Activated CD8-positive, alpha-beta memory T cell treated with anti-CD3 and anti-CD28 coated beads for 24 hours (primary cell): ENCODE measurements around the gene NCKAP1.
"Not testable (repeated sequence)": the region's sequence is repeated elsewhere in the genome, so short reads cannot be mapped to it uniquely, and the experiment has no call there.

ENCODE experiments used
- DNase-seq: peaks from one replicate; pipeline ENCODE4 v3.0.0-alpha.2; 2020

The NCKAP1 gene, protein sequence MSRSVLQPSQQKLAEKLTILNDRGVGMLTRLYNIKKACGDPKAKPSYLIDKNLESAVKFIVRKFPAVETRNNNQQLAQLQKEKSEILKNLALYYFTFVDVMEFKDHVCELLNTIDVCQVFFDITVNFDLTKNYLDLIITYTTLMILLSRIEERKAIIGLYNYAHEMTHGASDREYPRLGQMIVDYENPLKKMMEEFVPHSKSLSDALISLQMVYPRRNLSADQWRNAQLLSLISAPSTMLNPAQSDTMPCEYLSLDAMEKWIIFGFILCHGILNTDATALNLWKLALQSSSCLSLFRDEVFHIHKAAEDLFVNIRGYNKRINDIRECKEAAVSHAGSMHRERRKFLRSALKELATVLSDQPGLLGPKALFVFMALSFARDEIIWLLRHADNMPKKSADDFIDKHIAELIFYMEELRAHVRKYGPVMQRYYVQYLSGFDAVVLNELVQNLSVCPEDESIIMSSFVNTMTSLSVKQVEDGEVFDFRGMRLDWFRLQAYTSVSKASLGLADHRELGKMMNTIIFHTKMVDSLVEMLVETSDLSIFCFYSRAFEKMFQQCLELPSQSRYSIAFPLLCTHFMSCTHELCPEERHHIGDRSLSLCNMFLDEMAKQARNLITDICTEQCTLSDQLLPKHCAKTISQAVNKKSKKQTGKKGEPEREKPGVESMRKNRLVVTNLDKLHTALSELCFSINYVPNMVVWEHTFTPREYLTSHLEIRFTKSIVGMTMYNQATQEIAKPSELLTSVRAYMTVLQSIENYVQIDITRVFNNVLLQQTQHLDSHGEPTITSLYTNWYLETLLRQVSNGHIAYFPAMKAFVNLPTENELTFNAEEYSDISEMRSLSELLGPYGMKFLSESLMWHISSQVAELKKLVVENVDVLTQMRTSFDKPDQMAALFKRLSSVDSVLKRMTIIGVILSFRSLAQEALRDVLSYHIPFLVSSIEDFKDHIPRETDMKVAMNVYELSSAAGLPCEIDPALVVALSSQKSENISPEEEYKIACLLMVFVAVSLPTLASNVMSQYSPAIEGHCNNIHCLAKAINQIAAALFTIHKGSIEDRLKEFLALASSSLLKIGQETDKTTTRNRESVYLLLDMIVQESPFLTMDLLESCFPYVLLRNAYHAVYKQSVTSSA

DNA sequence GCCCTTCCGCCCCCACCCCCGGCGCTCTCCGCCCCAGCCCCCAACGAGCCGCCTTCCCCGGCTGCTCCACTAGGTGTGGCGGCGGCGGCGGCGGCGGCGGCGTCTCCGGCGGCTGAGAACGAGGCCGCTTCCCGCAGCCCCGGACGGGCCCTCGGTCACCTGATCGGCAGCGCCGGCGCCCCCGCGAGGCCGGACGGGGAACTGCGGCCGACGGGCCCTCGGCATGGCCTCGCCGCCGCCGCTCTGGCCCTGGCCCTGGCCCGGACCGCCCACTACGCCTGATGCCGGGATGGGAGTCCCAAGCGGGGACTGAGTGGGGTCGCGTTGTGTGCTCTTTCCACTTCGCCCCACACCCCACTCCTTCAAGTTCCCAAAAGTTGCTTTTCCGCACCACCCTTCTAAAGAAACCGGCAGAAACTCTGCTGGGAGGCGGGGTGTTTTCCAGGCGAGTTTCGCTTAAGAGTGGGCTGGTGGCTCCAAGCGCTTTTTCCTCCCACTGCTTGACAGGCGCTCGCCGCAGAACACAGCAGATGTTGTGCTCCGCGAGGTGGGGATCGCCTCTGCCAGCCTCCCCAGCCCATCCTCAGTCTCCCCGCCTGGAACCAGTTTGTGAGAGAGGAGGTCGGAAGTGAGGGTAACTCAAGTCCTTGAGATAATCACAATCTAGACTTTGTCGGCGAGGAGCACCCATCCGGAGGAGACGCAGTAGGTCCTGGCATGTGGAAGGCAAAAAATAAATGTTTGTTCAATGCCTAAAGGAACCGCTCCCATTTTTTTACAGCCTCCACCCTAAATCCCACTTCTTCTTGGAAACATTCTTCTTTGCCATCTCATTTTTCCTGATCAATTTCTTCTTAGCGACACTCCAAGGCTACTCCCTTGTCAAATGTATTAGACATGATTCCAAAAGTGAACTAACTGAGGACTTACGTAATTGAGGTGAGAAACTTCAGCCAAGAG, at the start of gene NCKAP1:
NCKAP1 (minus strand) TSS at position 117 of the 960 bp plus-strand sequence. CDS start 358 bp downstream, outside the sequence.
- peak; percentile 92 for DNase-seq

DNA sequence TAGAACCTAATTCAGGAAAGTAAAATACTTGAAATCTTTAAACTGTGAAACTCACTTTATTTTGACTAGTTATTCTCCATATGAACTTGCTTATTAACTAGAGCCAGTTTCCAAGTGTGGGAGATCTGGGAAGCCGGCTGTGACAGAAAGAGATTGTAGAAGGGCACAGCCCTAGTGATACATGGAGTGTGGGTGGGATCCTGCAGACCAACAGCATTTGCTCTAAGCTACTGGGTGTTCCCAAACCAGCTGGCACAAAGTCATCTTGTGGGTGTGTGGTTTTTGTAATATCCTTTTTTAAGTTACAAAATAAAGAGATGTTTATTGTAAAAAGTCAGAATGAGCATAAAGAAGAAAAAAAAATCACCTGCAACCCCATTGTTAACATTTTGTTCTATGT, 43.7 kb upstream of the NCKAP1 start:
- DNase-seq, result no peak

DNA sequence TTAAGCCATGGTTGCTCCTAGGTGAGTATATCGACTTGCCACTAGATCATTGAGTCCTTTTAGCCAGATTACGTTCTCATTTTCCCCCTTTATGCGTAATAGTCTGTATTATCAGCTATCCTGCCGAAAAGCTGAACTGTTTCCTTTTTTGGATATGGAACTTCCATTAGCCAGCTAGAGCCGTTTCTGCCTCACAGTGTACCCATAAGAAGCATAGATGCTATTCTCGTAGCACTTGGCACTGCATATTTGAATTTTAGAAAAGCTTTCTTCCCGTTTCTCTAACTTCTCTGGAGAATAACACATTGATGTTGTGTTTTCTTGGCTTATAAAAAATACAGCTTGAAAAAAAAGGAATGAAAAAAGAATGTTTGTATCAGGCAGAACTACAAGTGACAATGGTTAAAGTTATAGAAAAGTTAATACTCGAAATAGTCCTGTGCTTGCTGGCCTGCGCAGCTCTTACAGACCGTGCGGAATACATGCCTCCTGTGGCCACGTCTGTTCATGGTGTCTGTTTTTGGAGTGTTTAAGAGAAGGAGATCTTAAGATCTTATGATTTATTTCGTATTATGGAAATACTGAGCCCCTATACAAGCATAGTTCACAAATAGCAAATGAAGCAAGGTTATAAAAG, 41.0 kb upstream of the NCKAP1 start:
- no peak for DNase-seq

DNA sequence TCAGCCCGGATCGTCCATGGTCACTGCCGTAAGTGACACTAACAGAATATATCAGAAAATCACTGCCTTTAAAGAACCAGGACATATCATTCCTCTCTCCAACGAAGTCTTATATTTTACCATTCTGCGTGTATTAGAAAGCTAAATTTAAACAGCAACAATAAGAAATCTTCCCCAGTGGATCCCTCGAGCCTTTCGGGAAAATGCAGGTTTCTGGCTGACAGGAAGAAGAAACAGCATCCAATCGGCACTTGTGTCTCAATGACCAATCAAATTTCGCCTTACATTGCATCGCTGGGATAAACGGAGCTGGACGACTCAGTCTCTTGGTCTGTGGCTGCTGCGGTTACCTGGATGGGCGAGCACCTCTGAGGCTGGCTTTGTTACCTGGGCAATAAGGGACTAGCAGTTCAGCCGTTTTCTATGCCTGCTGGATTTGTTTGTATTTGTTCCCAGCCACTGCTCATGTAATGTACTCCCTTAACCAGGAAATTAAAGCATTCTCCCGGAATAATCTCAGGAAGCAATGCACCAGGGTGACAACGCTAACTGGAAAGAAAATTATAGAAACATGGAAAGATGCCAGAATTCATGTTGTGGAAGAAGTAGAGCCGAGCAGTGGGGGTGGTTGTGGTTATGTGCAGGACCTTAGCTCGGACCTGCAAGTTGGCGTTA, 40.3 kb upstream of the NCKAP1 start, which contains the start of gene DUSP19:
DUSP19 (plus strand) TSS at position 284 of the 675 bp plus-strand sequence; CDS start at position 471, 187 bp downstream.
- peak; percentile 97 for DNase-seq

DNA sequence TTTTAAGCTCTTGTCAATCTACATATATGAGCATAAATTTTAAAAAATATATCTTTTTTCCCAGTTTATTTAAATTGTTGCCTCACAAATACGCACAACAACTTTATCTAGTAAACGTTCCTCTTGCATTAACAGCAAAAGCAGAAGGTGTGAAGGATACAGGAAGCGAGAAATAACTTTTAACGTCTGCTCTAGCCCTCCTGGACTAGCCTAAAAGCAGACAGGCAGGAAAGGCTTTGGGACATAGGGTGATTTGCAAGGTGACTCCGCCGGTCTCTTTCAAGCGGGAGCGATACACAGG, 39.9 kb upstream of the NCKAP1 start:
- no peak for DNase-seq

DNA sequence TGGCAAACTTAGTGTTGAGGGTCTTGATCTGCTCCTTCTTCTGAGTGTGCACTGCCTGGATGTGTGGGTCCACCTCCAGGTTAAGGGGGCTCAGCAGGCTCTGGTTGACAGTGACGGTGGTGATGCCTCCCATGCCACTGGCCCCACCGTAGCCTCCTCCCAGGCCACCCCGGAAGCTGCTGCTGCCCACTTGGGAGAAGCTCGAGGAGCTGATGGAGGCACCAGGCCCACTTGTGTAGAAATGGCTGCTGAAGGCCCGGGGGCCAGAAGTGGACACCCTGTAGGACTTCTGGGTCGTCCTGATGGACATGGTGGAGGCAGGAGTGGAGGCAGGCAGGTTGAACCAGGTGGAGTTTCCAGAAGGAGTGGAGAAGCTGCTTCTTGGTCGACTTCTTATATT, 33.9 kb upstream of the NCKAP1 start:
- DNase-seq, result no peak

DNA sequence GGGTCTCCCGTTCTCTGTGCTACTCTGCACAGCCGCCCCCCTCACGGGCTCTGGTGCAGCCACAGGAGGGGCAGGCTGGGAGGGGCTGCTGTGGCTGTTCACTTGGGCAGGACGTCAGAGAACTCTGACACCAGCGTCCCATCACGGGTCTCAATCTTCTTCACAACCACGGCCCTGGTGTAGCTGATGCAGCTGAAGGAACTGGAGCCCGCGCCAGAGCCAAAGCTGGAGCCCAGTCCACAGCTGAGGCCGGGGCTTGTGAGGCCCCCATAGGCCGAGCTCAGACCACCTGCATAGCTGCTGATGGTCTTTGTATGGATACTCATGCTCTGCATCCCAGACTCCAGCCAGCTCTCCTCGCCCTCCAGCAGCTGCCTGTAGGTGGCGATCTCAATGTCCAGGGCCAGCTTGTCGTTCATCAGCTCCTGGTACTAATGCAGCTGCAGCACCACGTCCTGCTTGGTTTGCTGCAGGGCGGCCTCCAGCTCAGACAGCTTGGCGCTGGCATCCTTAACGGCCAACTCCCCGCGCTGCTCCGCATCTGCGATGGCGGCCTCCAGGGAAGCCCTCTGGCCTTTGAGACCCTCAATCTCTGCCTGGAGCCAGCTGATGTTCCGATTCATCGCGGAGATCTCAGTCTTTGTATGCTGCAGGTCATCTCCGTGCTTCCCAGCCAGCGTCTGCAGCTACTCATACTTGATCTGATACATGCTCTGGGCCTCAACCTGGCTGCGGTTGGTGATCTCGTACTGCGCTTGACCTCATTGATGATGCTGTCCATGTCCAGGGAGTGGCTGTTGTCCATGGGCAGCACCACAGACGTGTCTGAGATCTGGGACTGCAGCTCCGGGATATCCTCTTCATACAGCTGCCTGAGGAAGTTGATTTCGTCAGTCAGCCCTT, 32.9 kb upstream of the NCKAP1 start:
- DNase-seq, result no peak

DNA sequence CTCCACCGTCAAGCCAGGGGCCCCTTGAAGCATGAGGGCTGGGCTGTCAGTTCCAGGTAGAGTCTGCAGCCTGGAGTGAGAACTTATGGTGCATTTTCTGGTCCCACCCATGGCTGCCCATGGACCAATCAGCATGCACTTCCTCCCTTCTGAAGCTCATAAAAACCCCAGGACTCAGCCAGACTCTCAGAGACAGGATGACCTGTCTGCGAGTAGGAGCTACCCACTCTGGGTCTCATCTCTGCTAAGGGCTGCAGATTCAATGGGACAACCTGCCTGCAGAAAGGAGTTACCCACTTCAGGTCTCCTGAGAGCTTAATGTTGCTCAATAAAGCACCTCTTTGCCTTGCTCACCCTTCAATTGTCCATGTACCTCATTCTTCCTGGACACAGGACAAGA, 30.9 kb upstream of the NCKAP1 start:
- DNase-seq, result no peak

DNA sequence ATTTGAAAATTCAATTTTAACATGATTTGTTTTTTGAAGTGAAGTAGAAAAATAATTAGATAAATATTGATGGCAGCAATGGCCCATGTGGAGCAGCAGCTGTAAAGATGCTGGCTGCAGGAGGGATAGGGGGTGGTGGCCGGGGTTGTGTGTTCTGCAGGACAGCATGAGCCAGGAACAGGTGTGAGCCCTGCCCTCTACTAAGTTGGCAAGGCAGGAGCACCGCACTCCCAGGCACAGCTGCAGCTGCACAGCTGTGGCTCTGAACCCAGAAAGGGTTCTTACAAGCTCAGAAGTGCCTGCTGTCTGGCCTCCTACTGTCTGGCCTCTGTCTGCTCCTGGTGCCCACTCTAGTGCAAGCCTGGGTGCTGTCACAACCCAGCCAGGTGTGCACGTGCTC, 30.3 kb upstream of the NCKAP1 start:
- no peak for DNase-seq

DNA sequence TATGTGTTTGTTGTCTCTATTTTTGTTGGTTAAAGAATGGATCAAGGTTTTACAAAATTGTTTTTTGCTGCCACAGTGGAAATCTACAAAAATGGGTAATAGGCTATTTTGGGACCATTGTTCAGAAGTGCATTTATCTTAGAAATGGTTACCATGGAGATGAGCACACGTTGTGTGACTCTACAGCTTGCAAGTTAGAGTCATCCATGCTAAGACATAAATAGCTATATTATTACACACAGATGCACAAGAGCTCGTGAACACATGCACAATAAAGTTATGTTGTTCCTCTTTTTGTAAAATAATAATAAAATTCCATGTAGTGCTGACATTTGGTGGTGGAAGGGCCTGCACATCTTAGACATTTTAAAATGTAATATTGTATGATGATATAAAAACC, 24.8 kb upstream of the NCKAP1 start:
- no peak for DNase-seq

DNA sequence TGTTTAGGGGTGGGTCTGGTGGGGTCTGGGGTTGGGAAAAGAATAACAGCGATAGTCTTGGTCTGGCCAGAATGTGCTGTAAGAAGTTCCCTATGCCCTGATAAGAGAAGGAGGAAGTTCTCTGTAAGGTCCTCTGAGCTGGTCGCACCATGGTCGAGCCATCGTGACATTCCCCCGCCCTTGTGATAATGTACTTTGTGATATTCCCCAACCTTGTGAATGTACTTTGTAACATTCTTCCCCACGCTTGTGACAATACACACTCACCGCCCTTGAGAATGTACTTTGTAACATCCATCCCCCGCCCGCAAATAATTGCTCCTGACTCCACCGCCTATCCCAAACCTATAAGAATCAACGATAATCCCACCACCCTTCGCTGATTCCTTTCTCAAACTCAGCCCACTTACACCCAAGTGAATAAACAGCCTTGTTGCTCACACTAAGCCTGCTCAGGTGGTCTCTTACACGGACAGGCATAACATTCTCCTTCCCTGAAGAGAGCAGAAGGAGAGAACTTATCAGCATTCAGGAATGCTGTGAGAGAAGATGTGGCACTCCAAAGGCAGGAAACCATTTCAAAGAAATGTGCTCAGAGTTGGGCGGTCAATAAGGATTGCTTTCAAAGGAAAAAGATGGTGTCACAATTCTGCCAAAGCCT, 22.4 kb upstream of the NCKAP1 start:
- DNase-seq, result no peak

DNA sequence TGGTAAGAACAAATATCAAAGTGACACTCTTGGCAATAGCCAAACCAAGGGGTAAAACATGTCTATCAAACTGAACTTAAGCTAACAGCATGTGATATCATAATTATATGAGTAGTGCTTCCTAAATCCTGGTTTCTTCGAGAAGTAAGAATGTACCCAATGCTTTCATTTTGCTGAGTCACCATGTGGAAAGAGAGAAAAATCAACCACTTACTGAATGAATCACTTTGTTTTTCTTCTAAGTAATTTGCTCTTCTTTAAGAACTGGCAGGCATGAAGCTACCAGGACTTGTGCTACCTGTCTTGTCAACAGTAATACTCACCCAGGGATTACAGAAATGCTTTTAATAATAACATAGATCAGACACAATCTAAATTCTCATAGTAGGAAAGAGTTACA, 21.3 kb upstream of the NCKAP1 start:
- no peak for DNase-seq

DNA sequence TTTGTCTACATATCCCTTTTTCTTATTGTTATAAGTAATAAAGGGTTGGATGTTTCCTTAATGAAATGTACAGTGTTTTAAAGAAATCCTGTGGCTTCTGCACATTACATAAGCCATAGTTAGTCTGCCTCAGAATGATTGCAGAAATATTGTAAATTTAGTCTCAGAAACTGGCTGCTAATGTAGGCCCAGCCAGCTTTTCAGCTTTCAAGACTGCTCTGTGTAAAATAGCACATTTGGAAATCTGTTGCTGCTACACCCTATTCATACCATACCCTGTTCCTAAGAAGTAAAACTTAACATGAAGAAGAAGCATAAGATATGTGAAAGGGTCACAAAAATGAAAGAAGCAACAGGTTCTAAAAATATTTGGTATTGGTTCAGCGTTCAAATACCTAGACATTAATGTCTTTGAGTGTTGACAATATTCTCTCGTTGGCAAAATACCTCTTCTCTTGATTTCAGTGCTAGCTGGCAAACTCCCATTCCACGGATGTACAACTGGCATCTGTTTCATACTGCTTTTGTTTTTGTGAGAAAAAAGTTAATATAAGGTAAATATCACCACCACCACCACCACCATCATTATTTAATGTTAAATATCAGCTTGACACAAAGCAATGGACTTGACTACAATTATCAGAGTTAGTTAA, 19.2 kb upstream of the NCKAP1 start:
- DNase-seq, result no peak

DNA sequence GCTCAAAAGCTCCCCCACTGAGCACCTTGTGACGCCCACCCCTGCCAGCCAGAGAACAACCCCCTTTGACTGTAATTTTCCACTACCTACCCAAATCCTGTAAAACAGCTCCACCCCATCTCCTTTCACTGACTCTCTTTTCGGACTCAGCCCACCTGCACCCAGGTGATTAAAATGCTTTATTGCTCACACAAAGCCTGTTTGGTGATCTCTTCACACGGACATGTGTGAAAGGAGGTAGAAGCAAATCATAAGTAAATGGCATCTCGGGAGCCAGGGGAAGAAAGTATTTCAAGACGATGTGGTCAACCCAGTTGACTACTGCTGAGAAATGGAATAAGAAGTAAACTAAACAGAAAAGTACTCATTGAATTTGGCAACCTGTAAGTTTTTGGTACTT, 11.2 kb upstream of the NCKAP1 start:
- no peak for DNase-seq

DNA sequence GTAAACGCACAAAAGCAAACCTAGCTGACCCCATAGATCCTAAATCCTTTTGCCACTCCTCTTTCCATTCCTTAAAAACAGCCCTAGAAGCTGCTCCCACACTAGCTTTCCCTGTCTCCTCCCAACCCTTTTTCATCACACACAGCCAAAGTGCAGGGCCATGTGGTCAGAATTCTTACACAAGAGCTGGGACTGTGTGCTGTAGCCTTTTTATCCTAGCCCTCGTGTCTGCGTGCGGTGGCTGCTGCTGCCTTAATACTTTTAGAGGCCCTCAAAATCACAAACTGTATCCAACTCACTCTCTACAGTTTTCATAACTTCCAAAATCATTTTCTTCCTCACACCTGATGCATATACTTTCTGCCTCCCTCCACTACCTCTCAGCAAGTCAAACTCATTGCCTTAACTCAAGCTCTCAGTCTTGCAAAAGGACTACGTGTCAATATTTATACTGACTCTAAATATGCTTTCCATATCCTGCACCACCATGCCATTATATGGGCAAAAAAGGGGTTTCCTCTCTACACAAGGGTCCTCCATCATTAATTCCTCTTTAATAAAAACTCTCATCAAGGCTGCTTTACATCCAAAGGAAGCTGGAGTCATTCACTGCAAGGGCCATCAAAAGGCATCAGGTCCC, 9.3 kb upstream of the NCKAP1 start:
- not testable (repeated sequence) for DNase-seq

DNA sequence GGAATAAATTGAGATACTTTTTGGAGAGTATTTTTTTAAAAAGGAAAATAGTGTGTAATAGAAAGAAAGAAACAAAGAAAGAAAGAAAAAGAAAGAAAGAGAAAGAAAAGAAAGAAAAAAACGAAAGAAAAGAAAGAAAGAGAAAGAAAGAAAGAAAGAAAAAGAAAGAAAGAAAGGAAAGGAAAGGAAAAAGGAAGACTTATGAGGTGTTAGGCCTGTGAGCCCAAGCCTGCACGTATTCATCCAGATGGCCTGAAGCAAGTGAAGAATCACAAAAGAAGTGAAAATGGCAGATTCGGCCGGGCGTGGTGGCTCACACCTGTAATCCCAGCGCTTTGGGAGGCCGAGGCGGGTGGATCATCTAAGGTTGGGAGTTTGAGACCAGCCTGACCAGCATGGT, 5.3 kb upstream of the NCKAP1 start:
- DNase-seq, result not testable (repeated sequence)

DNA sequence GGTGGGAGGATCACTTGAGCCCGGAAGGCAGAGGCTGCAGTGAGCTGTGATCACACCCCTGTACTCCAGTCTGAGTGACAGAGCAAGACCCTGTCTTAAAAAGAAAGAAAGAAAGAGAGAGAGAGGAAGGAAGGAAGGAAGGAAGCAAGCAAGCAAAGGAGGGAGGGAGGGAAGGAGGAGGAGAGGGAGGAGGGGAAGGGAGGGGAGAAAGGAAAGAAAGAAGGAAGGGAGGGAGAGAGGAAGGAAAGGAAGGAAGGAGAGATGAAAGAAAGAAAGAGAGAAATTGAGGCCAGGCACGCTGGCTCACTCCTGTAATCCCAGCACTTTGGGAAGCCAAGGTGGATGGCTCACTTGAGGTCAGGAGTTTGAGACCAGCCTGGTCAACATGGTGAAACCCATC, 2.3 kb upstream of the NCKAP1 start:
- no peak for DNase-seq

DNA sequence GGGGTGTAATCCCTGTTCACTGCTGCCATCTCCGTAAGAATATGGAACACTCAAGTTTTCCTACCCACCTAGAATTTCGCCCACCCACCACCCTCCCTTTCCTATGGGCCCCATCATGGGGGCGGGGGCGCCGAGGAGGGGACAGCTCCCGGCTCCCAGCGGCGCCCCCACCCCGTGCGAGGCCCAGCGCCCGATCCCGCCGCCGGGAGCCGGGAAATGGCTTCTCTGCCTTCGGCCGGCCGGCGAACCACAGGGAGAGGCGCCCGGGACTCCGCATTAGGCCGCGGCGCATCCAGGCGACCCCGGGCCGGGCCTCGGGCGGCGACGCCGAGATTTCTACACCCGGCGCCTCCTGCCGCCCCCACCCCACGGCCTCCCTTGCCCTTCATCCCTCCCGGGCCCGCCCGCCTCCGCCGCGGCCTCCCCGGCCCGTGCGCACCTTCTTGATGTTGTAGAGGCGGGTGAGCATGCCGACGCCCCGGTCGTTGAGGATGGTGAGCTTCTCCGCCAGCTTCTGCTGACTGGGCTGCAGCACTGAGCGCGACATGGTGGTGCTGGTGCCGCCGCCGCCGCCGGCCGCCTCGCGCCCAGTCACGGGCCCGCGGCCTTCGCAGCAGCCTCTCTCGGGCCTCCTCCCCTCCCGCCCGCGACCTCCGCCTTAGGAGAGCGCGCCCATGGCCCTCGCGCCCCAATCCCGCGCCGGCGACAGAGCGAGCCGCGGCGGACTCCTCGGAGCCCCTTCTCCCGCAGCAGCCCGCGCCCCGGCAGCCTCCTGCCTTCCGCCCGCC, 510 bp downstream of the NCKAP1 start:
- peak; percentile 76 for DNase-seq
